GM06990 (cell line): ENCODE measurements around the gene PRPF39.

ENCODE experiments used
- DNase-seq: peaks from one replicate; pipeline ENCODE4 v3.0.0-alpha.2; 2011; ENCODE audit not compliant: insufficient read length; ENCODE audit errors: extremely low read depth
- H3K27me3 ChIP-seq: replicated peaks from 2 replicates; pipeline ENCODE4 v1.6.0; 2011; ENCODE audit warnings: low read length; ENCODE audit not compliant: control insufficient read depth, insufficient read depth
- H3K36me3 ChIP-seq: 2 replicates; pipeline ENCODE4 v1.5.1; 2011; ENCODE audit warnings: low read length; ENCODE audit not compliant: control insufficient read depth, insufficient read depth
- H3K4me3 ChIP-seq: replicated peaks from 2 replicates; pipeline ENCODE4 v1.5.1; 2011; ENCODE audit warnings: low read depth, mild to moderate bottlenecking, control low read depth, low read length
- TF ChIP-seq, protein P1 (sequence below): IDR thresholded peaks from 2 replicates; pipeline ENCODE4 v1.5.1; 2011; ENCODE audit warnings: low read length, control low read depth, mild to moderate bottlenecking, inconsistent platforms; ENCODE audit not compliant: insufficient read depth, poor library complexity, severe bottlenecking

Gene PRPF39

GRCh38 chr14:45041641-45042040, 42.3 kb upstream of the PRPF39 start:
- TF ChIP-seq, protein P1, sequence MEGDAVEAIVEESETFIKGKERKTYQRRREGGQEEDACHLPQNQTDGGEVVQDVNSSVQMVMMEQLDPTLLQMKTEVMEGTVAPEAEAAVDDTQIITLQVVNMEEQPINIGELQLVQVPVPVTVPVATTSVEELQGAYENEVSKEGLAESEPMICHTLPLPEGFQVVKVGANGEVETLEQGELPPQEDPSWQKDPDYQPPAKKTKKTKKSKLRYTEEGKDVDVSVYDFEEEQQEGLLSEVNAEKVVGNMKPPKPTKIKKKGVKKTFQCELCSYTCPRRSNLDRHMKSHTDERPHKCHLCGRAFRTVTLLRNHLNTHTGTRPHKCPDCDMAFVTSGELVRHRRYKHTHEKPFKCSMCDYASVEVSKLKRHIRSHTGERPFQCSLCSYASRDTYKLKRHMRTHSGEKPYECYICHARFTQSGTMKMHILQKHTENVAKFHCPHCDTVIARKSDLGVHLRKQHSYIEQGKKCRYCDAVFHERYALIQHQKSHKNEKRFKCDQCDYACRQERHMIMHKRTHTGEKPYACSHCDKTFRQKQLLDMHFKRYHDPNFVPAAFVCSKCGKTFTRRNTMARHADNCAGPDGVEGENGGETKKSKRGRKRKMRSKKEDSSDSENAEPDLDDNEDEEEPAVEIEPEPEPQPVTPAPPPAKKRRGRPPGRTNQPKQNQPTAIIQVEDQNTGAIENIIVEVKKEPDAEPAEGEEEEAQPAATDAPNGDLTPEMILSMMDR: no peak

DNA sequence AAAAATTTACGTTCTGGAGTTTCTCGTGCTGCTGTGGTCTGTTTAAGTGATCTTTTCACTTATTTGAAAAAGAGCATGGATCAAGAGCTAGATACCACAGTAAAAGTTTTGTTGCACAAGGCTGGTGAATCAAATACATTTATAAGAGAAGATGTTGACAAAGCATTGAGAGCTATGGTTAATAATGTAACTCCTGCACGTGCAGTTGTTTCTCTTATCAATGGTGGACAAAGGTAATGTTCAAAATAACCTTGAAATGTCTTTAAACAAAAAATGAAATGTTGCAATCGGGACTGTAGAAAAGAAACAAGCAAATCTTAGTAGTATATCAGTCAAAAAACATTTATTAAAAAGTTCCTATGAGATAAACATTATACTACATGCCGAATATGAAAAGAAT, 39.3 kb upstream of the PRPF39 start:
- H3K36me3 ChIP-seq: peaks cover 3% of the 10 kb centered on the region
- no peaks in the 10 kb centered on the region for H3K27me3 ChIP-seq
- DNase-seq: no peak
- TF ChIP-seq, protein P1: no peak
- no peak overlapping the region for H3K4me3 ChIP-seq

More at GRCh38 chr14:45041641-45042040, 42.3 kb upstream of the PRPF39 start:
- H3K36me3 ChIP-seq: peaks cover 15% of the 10 kb centered on the region
- DNase-seq: no peak
- H3K4me3 ChIP-seq: no peak overlapping the region
- H3K27me3 ChIP-seq: no peaks in the 10 kb centered on the region

DNA sequence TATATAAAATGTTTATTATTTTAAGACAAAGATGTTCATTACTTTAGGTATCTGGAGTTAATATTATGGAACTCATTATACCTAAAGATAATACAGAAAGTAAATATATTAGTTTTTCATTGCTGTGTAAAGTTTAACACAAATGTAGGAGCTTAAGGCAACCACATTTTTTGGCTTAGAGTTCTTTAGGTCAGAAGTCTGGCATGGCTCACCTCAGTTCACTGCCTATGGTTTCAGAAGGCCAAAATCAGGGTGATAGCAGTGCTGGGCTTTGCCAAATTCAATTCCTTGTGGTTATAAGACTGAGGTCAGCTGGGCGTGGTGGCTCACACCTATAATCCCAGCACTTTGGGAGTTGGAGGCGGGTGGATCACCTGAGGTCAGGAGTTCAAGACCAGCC, 35.5 kb upstream of the PRPF39 start:
- Histone ChIP-seq H3K36me3 (peaks cover 3% of the 10 kb centered on the region), H3K27me3 (no peaks in the 10 kb centered on the region), H3K4me3 (no peak overlapping the region)
- TF ChIP-seq, protein P1: no peak
- no peak for DNase-seq

DNA sequence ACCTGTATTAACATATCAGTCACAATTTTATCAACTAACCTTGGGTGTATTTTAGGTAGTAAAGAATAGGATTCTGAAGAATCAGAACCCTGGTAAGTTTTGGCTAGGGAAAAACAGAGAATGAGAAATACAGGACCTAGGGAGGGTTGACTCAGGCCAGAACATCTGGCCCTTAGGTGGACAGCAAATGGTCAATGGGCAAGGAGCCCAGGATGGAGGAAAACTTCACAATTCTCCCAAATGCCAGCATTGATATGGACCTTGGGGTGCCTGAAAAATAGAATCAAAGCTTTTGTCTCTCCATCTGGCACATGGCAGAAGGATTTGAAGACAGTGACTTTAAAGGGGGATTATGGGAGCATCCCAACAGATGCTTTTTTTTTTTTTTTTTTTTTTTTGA, 32.7 kb upstream of the PRPF39 start:
- H3K4me3 ChIP-seq: no peak overlapping the region
- TF ChIP-seq, protein P1: no peak
- H3K27me3 ChIP-seq: no peaks in the 10 kb centered on the region
- H3K36me3 ChIP-seq: peaks cover under 1% of the 10 kb centered on the region
- no peak for DNase-seq

DNA sequence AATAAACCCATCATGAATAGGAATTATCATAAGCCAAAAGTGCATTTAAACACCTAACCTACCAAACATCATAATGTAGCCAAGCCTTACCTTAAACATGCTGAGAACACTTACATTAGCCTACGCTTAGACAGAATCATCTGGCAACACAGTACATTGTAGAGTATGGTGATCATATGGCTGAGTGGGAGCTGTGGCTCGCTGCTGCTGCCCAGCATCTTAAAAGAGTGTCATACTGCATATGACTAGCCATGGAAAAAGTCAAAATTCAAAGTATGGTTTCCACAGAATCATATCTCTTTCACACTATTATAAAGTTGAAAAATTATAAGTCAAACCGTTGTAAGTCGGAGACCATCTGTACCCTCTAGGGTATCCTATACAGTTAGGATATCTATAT, 32.0 kb upstream of the PRPF39 start:
- TF ChIP-seq, protein P1: no peak
- Histone ChIP-seq H3K36me3 (no peaks in the 10 kb centered on the region; the same call in 1 of the 2 replicates), H3K27me3 (no peaks in the 10 kb centered on the region), H3K4me3 (no peak overlapping the region)
- DNase-seq: no peak

- TF ChIP-seq, protein P1: no peak
- H3K4me3 ChIP-seq: no peak overlapping the region
Measured at GRCh38 chr14:45057349-45057748, 26.6 kb upstream of the PRPF39 start.

More at GRCh38 chr14:45057349-45057748, 26.6 kb upstream of the PRPF39 start:
- H3K36me3 ChIP-seq: no peaks in the 10 kb centered on the region
- H3K27me3 ChIP-seq: no peaks in the 10 kb centered on the region
- no peak for DNase-seq
